ENCODE results near the gene POMT2.

DNA sequence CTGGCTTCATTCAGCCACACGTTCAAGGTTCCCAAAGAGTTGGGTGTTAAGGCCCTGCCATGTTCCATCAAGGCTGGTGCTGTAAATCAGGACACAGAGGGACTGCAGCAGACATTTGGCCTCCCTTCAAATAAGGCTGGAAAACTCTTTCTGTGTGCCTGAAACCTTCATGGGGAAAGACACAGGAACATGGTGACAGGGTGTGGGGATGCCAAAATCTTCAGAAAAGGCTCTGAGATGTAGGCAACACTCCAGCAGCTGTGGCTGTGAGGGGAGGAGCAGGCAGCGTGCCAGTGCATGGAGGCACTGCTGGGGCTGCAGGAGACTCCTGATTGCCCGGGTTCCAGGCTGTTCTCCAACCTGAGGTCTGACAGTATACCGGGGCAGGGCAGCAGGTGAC is 15.0 kb downstream of the POMT2 start:
- TF ChIP-seq CTCF (conservative IDR thresholded peaks at IDR 0.05) (no peak), ZFX (IDR thresholded peaks at IDR 0.05) (no peak)
